Esophagus squamous epithelium (tissue), 5 donors: ENCODE results near the gene TMPRSS15. TPM values are rescaled to one million over a fixed set of nuclear protein-coding genes. Genes with fewer than 3 reads are reported as not detected.

Experiments used
- DNase-seq: peaks from one replicate; lab custom pipeline; 2025; lab: John Stamatoyannopoulos, UW
- H3K27ac ChIP-seq, 4 donors: fragments of 200-600 bp; sonication (generic); one replicate each; pipeline ENCODE4 v1.5.1; 2016 to 2019; ENCODE audit warnings: mild to moderate bottlenecking in 1 of 4
- H3K27me3 ChIP-seq, 4 donors: fragments of 200-600 bp; sonication (generic); 1 replicate in 3 of 4; 2 replicates in 1 of 4; pipeline versions ENCODE4 v1.5.1 to v1.6.0; 2017 to 2021; ENCODE audit warnings: antibody characterized with exemption in 1 of 4
- H3K36me3 ChIP-seq, 3 donors: fragments of 200-600 bp; sonication (generic); one replicate each; pipeline ENCODE4 v1.5.1; 2016 to 2019
- H3K4me1 ChIP-seq, 3 donors: fragments of 200-600 bp; sonication (generic); one replicate each; pipeline ENCODE4 v1.5.1; 2017 to 2019
- H3K4me3 ChIP-seq, 4 donors: fragments of 200-600 bp; sonication (generic); 1 replicate in 3 of 4; 2 replicates in 1 of 4; pipeline ENCODE4 v1.5.1; 2016 to 2019; ENCODE audit warnings: mild to moderate bottlenecking in 2 of 4, moderate library complexity in 1 of 4
- H3K9me3 ChIP-seq, 3 donors: fragments of 200-600 bp; sonication (generic); one replicate each; pipeline ENCODE4 v1.5.1; 2016 to 2019
- CTCF ChIP-seq, 6 experiments: fragments of 450-650 bp in 4 of 6; fragments of 200-600 bp in 2 of 6; sonication (generic) in 2 of 6; IDR thresholded peaks; one replicate each; pipeline ENCODE4 v1.5.1; 2016 to 2019; ENCODE audit warnings: antibody characterized with exemption in 6 of 6, mild to moderate bottlenecking in 4 of 6, moderate library complexity in 4 of 6
- POLR2A ChIP-seq, 4 donors: fragments of 450-650 bp; IDR thresholded peaks; one replicate each; pipeline ENCODE4 v1.6.1; 2017; ENCODE audit warnings: antibody characterized with exemption in 4 of 4, mild to moderate bottlenecking in 4 of 4, moderate library complexity in 3 of 4
- WGBS, 2 donors: methylation state at CpG; one replicate each; pipeline ENCODE4 v1.1.5; 2018; 5-methylcytosine and 5-hydroxymethylcytosine counted together
- intact Hi-C: fragments of 100-400 bp; cut with DNase I; formaldehyde crosslinking; loops from one replicate; pipeline ENCODE4 v1.15.0; 2022
- total RNA-seq, 4 donors: library from RNA; depleted of rRNA; stranded (reverse); fragments of >200 nt; gene quantifications; one replicate each; pipeline ENCODE4 v1.1.0, GENCODE V29; 2016
- donor health status: DM: yes; HTN: yes; CAD: no.

The TMPRSS15 gene
- total RNA-seq, 4 donors from 2014 or later = not detected

GRCh38 chr21:18268906-18269305 is 134.7 kb downstream of the TMPRSS15 start:
- WGBS, 2 donors = 78 to 82% methylated on average over 1 of the region's 1 CpG
- no peak overlapping the region for H3K27ac ChIP-seq
- no peaks in the 10 kb centered on the region for H3K27me3 ChIP-seq
- intact Hi-C loops = no loop called here
- no peak for DNase-seq
- H3K36me3 ChIP-seq = no peaks in the 10 kb centered on the region
- no peak overlapping the region for H3K4me3 ChIP-seq
- no peaks in the 10 kb centered on the region for H3K4me1 ChIP-seq
- no peaks in the 10 kb centered on the region for H3K9me3 ChIP-seq
- TF ChIP-seq POLR2A (IDR thresholded peaks at IDR 0.05) (no peak), CTCF (IDR thresholded peaks at IDR 0.05) (no peak)

- Histone ChIP-seq H3K27ac (no peak overlapping the region), H3K9me3 (no peaks in the 10 kb centered on the region), H3K4me3 (no peak overlapping the region), H3K27me3 (no peaks in the 10 kb centered on the region), H3K36me3 (no peaks in the 10 kb centered on the region), H3K4me1 (no peaks in the 10 kb centered on the region)
- intact Hi-C loops = no loop called here
- no peak for TF ChIP-seq POLR2A (IDR thresholded peaks at IDR 0.05)
- TF ChIP-seq CTCF (IDR thresholded peaks at IDR 0.05) = no peak
- no peak for DNase-seq
- 82 to 90% methylated on average over 1 of the region's 1 CpG for WGBS, 2 donors
These were observed 136.1 kb downstream of the TMPRSS15 start for GRCh38 chr21:18267496-18267895.

GRCh38 chr21:18265944-18266343 is 137.6 kb downstream of the TMPRSS15 start:
- intact Hi-C loops = no loop called here
- Histone ChIP-seq H3K4me3 (no peak overlapping the region), H3K4me1 (no peaks in the 10 kb centered on the region), H3K27me3 (no peaks in the 10 kb centered on the region), H3K27ac (no peak overlapping the region), H3K9me3 (no peaks in the 10 kb centered on the region), H3K36me3 (no peaks in the 10 kb centered on the region)
- no peak for DNase-seq
- 73 to 87% methylated on average over 2 of the region's 2 CpGs for WGBS, 2 donors
- TF ChIP-seq POLR2A (IDR thresholded peaks at IDR 0.05) (no peak), CTCF (IDR thresholded peaks at IDR 0.05) (no peak)

GRCh38 chr21:18253799-18254198 is 149.8 kb downstream of the TMPRSS15 start:
- H3K36me3 ChIP-seq = no peaks in the 10 kb centered on the region
- H3K4me1 ChIP-seq = peaks cover 0 to 5% (median 0%) of the 10 kb centered on the region in 3 donors
- no peak overlapping the region for H3K4me3 ChIP-seq
- H3K27me3 ChIP-seq = no peaks in the 10 kb centered on the region
- DNase-seq = no peak
- H3K27ac ChIP-seq = no peak overlapping the region
- TF ChIP-seq CTCF (IDR thresholded peaks at IDR 0.05) (no peak), POLR2A (IDR thresholded peaks at IDR 0.05) (no peak)
- 78 to 82% methylated on average over 2 of the region's 2 CpGs for WGBS, 2 donors
- no peaks in the 10 kb centered on the region for H3K9me3 ChIP-seq
- intact Hi-C loops = no loop called here

- H3K4me3 ChIP-seq = no peak overlapping the region
- H3K9me3 ChIP-seq = no peaks in the 10 kb centered on the region
- no peaks in the 10 kb centered on the region for H3K27me3 ChIP-seq
- H3K27ac ChIP-seq = no peak overlapping the region
- intact Hi-C loops = no loop called here
- TF ChIP-seq CTCF (IDR thresholded peaks at IDR 0.05) = no peak
- TF ChIP-seq POLR2A (IDR thresholded peaks at IDR 0.05) = no peak
- H3K36me3 ChIP-seq = no peaks in the 10 kb centered on the region
- H3K4me1 ChIP-seq = peaks cover 0 to 5% (median 0%) of the 10 kb centered on the region in 3 donors
- DNase-seq = no peak
- WGBS, 2 donors = 71 to 79% methylated on average over 2 of the region's 2 CpGs
These were observed 150.4 kb downstream of the TMPRSS15 start for GRCh38 chr21:18253221-18253620.
